ENCODE results near the gene THSD7A. TPM values are rescaled to one million over a fixed set of nuclear protein-coding genes. Genes with fewer than 3 reads are reported as not detected.

THSD7A gene
- total and polyA plus RNA-seq, 9 of the 15 experiments (the other 6 are each of a cell fraction or from before 2014, with no cell fraction given), result 0.01 to 0.02 TPM; not detected in 7

DNA sequence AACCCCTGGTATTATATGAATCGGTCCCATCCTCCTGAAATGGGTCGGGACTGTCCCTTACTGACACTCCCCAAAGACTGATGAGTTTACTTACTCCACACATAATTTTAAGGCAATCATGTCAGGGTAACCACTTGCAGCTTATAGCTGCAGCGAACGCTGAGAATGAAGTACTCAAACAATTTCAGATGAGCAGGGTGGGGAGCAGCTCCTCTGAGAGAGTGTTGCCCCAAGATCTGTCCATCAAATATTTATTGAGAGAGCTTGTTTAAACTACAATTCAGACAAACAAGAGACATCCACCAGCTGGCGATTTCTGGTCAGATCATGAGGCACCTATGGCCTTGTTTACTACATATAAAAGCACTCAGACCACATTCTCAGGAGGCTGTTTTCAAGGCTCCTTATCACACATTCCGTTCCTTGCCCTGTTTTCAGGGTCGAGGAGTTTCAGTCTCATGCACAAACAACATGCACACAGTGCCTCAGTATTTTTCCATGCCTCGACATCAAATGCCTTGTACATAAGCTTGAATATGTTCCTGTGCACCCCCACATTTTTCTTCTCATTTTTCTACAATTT is 80.1 kb downstream of the THSD7A start (continued):
- TF ChIP-seq, protein P1, sequence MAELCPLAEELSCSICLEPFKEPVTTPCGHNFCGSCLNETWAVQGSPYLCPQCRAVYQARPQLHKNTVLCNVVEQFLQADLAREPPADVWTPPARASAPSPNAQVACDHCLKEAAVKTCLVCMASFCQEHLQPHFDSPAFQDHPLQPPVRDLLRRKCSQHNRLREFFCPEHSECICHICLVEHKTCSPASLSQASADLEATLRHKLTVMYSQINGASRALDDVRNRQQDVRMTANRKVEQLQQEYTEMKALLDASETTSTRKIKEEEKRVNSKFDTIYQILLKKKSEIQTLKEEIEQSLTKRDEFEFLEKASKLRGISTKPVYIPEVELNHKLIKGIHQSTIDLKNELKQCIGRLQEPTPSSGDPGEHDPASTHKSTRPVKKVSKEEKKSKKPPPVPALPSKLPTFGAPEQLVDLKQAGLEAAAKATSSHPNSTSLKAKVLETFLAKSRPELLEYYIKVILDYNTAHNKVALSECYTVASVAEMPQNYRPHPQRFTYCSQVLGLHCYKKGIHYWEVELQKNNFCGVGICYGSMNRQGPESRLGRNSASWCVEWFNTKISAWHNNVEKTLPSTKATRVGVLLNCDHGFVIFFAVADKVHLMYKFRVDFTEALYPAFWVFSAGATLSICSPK (IDR thresholded peaks at IDR 0.05; ENCODE audit: borderline replicate concordance), result no peak
- TF ChIP-seq FOXM1 (IDR thresholded peaks at IDR 0.05; ENCODE audit: low read depth) (no peak), FOXM1 (CRISPR knock-in tag; IDR thresholded peaks at IDR 0.05; ENCODE audit: low read depth) (no peak), TAL1 (IDR thresholded peaks at IDR 0.05) (no peak), SMAD1 (IDR thresholded peaks at IDR 0.05; ENCODE audit: low read depth, low read length, partially characterized antibody) (no peak), ZNF583 (CRISPR knock-in tag; IDR thresholded peaks at IDR 0.05) (no peak)

DNA sequence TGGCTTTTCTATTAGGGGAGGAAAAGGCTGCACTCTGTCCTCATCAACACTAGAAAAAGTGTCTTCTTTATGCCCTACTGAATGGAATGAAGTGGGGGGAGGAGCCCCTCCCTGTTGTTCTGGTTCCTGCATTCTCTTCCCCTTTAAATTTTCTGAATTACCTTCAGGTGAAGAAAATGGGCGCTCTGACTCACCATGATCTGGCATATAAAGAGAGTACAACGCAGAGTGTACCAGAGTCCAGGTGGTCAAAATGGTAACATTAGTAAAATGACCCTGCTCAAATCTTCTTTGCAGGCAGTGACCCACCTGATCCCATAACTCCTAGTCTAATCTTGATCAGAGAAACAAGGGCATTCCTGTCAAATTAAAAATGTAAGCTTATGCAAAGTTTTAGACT is 80.7 kb downstream of the THSD7A start:
- BruUV-seq (replicated peaks), result no TSS peak
- ATAC-seq (no peak), FAIRE-seq (no peak), DNase-seq (ENCODE audit: extremely low read depth in 1 of 4, low spot score in 3 of 4) (no peak)
- 0% methylated on average over 2 of the region's 2 CpGs for WGBS (ENCODE audit: insufficient coverage, low coverage, missing lambda C conversion rate)
- in situ Hi-C loops (cut with MboI) (no loop called here), intact Hi-C loops (cut with micrococcal nuclease) (no loop called here)
- Histone ChIP-seq H3K36me3 (ENCODE audit: control insufficient read depth, insufficient read depth, low read length) (no peaks in the 10 kb centered on the region), H3K9me1 (ENCODE audit: control insufficient read depth, insufficient read depth, low read length) (no peaks in the 10 kb centered on the region), H3K4me3 (no peak overlapping the region), H3K4me1 (replicated peaks in 1 of 2; ENCODE audit: control insufficient read depth in 2 of 2, insufficient read depth in 2 of 2, low read length in 2 of 2) (no peaks in the 10 kb centered on the region), H3K4me2 (ENCODE audit: insufficient read depth, low read length) (no peak overlapping the region), H2AFZ (ENCODE audit: low read depth, low read length) (no peak overlapping the region), H4K20me1 (replicated peaks; ENCODE audit: control insufficient read depth, insufficient read depth, low read length) (no peaks in the 10 kb centered on the region), H3K27me3 (ENCODE audit: control insufficient read depth in 2 of 2, insufficient read depth in 2 of 2, low read length in 2 of 2) (no peaks in the 10 kb centered on the region), H3K79me2 (ENCODE audit: control insufficient read depth, insufficient read depth, low read length) (no peaks in the 10 kb centered on the region), H3K9ac (ENCODE audit: insufficient read depth in 1 of 2, low read depth in 2 of 2, low read length in 2 of 2) (no peak overlapping the region), H3K27ac (ENCODE audit: extremely low read depth, low read depth, low read length) (no peak overlapping the region), H3K9me3 (replicated peaks; ENCODE audit: control insufficient read depth, insufficient read depth, low read depth, low read length) (no peaks in the 10 kb centered on the region)
- POLR2A ChIA-PET, result no interaction called here
- CTCF ChIA-PET (ENCODE audit: low intra/inter-chr PET ratio), result no interaction called here
- no peak for TF ChIP-seq MXI1 (IDR thresholded peaks at IDR 0.05; ENCODE audit: low read depth, low read length)
- no peak for TF ChIP-seq ZNF12 (CRISPR knock-in tag; IDR thresholded peaks at IDR 0.05)
- TF ChIP-seq L3MBTL2 (IDR thresholded peaks at IDR 0.05), result no peak
- TF ChIP-seq STAT5B (CRISPR knock-in tag; IDR thresholded peaks at IDR 0.05), result no peak
